ENCODE measurements around the gene KCNK4.
"Not testable (repeated sequence)": the region's sequence is repeated elsewhere in the genome, so short reads cannot be mapped to it uniquely, and the experiment has no call there.

KCNK4 gene

GRCh38 chr11:64315667-64316526, 24.8 kb downstream of the KCNK4 start:
- peak overlapping the region; percentile 100 for H3K27ac Mint-ChIP-seq
- H3K4me1 Mint-ChIP-seq (ENCODE audit: low read depth) = peaks cover 31% of the 10 kb centered on the region
- H3K9me3 Mint-ChIP-seq; H3K27me3 Mint-ChIP-seq (ENCODE audit: low read depth): not testable (repeated sequence)
- H3K36me3 Mint-ChIP-seq (ENCODE audit: low read depth) = peaks cover 27% of the 10 kb centered on the region
- peak overlapping the region; percentile 87 for H3K4me3 Mint-ChIP-seq

GRCh38 chr11:64316672-64317324, 25.7 kb downstream of the KCNK4 start:
- H3K4me3 Mint-ChIP-seq = peak overlapping the region; percentile 87
- H3K36me3 Mint-ChIP-seq (ENCODE audit: low read depth) = peaks cover 32% of the 10 kb centered on the region
- H3K4me1 Mint-ChIP-seq (ENCODE audit: low read depth) = peaks cover 34% of the 10 kb centered on the region
- H3K9me3 Mint-ChIP-seq = no peaks in the 10 kb centered on the region
- peak overlapping the region; percentile 100 for H3K27ac Mint-ChIP-seq
- no peaks in the 10 kb centered on the region for H3K27me3 Mint-ChIP-seq (ENCODE audit: low read depth)

GRCh38 chr11:64317325-64317960, 26.3 kb downstream of the KCNK4 start, which contains the start of gene TRMT112:
Gene TRMT112 (minus strand): TSS chr11:64317559. CDS start chr11:64317526, 33 bp downstream.
- Mint-ChIP-seq H3K4me1 (ENCODE audit: low read depth) (peaks cover 31% of the 10 kb centered on the region), H3K36me3 (ENCODE audit: low read depth) (peaks cover 34% of the 10 kb centered on the region)

GRCh38 chr11:64317961-64318765, 27.1 kb downstream of the KCNK4 start, which contains the start of gene PRDX5:
Gene PRDX5 (plus strand): TSS chr11:64318121. CDS start chr11:64318216, 95 bp downstream.
- Mint-ChIP-seq H3K27me3 (ENCODE audit: low read depth) (no peaks in the 10 kb centered on the region), H3K4me3 (peak within 1 kb of the TSS; percentile 87), H3K9me3 (no peaks in the 10 kb centered on the region), H3K36me3 (ENCODE audit: low read depth) (peaks cover 28% of the 10 kb centered on the region), H3K27ac (peak within 1 kb of the TSS; percentile 100), H3K4me1 (ENCODE audit: low read depth) (peaks cover 24% of the 10 kb centered on the region)

More at GRCh38 chr11:64317325-64317960, 26.3 kb downstream of the KCNK4 start, which contains the start of gene TRMT112:
- Mint-ChIP-seq H3K4me3 (peak within 1 kb of the TSS; percentile 87), H3K27me3 (ENCODE audit: low read depth) (no peaks in the 10 kb centered on the region), H3K27ac (peak within 1 kb of the TSS; percentile 100), H3K9me3 (no peaks in the 10 kb centered on the region)

GRCh38 chr11:64318766-64319761, 28.0 kb downstream of the KCNK4 start:
- H3K4me1 Mint-ChIP-seq (ENCODE audit: low read depth) = peaks cover 22% of the 10 kb centered on the region
- peaks cover 27% of the 10 kb centered on the region for H3K36me3 Mint-ChIP-seq (ENCODE audit: low read depth)
- H3K9me3 Mint-ChIP-seq = no peaks in the 10 kb centered on the region
- H3K27me3 Mint-ChIP-seq (ENCODE audit: low read depth) = no peaks in the 10 kb centered on the region
- peak overlapping the region; percentile 100 for H3K27ac Mint-ChIP-seq
- H3K4me3 Mint-ChIP-seq = peak overlapping the region; percentile 87

- no peaks in the 10 kb centered on the region for H3K9me3 Mint-ChIP-seq
- H3K27ac Mint-ChIP-seq = peak overlapping the region; percentile 13
- no peaks in the 10 kb centered on the region for H3K27me3 Mint-ChIP-seq (ENCODE audit: low read depth)
- H3K4me3 Mint-ChIP-seq = no peak overlapping the region
- peaks cover 23% of the 10 kb centered on the region for H3K36me3 Mint-ChIP-seq (ENCODE audit: low read depth)
- peaks cover 22% of the 10 kb centered on the region for H3K4me1 Mint-ChIP-seq (ENCODE audit: low read depth)
Observed at GRCh38 chr11:64320556-64320955, 29.5 kb downstream of the KCNK4 start.

- Mint-ChIP-seq H3K4me1 (ENCODE audit: low read depth) (peaks cover 22% of the 10 kb centered on the region), H3K27ac (peak overlapping the region; percentile 35), H3K27me3 (ENCODE audit: low read depth) (no peaks in the 10 kb centered on the region), H3K9me3 (no peaks in the 10 kb centered on the region), H3K4me3 (no peak overlapping the region), H3K36me3 (ENCODE audit: low read depth) (peaks cover 23% of the 10 kb centered on the region)
Observed at GRCh38 chr11:64321026-64321425, 29.9 kb downstream of the KCNK4 start.

GRCh38 chr11:64321533-64321932, 30.4 kb downstream of the KCNK4 start:
- Mint-ChIP-seq H3K27ac (no peak overlapping the region), H3K9me3 (no peaks in the 10 kb centered on the region), H3K27me3 (ENCODE audit: low read depth) (no peaks in the 10 kb centered on the region), H3K4me3 (no peak overlapping the region), H3K4me1 (ENCODE audit: low read depth) (peaks cover 18% of the 10 kb centered on the region), H3K36me3 (ENCODE audit: low read depth) (peaks cover 21% of the 10 kb centered on the region)

- Mint-ChIP-seq H3K27me3 (ENCODE audit: low read depth) (no peaks in the 10 kb centered on the region), H3K9me3 (no peaks in the 10 kb centered on the region), H3K27ac (no peak overlapping the region), H3K36me3 (ENCODE audit: low read depth) (peaks cover 17% of the 10 kb centered on the region), H3K4me3 (no peak overlapping the region), H3K4me1 (ENCODE audit: low read depth) (peaks cover 9% of the 10 kb centered on the region)
Observed at GRCh38 chr11:64322925-64323260, 31.8 kb downstream of the KCNK4 start.

- Mint-ChIP-seq H3K4me3 (no peak overlapping the region), H3K9me3 (no peaks in the 10 kb centered on the region), H3K4me1 (ENCODE audit: low read depth) (peaks cover 9% of the 10 kb centered on the region), H3K36me3 (ENCODE audit: low read depth) (peaks cover 17% of the 10 kb centered on the region), H3K27me3 (ENCODE audit: low read depth) (no peaks in the 10 kb centered on the region), H3K27ac (no peak overlapping the region)
Observed at GRCh38 chr11:64323373-64323772, 32.3 kb downstream of the KCNK4 start.

GRCh38 chr11:64323984-64324383, 32.9 kb downstream of the KCNK4 start:
- H3K27ac Mint-ChIP-seq, H3K9me3 Mint-ChIP-seq: not testable (repeated sequence)

GRCh38 chr11:64324692-64325469, 33.8 kb downstream of the KCNK4 start:
- Mint-ChIP-seq H3K9me3 (no peaks in the 10 kb centered on the region), H3K4me1 (ENCODE audit: low read depth) (peaks cover 4% of the 10 kb centered on the region), H3K36me3 (ENCODE audit: low read depth) (peaks cover 13% of the 10 kb centered on the region), H3K27ac (no peak overlapping the region), H3K27me3 (ENCODE audit: low read depth) (no peaks in the 10 kb centered on the region), H3K4me3 (no peak overlapping the region)

More at GRCh38 chr11:64323984-64324383, 32.9 kb downstream of the KCNK4 start:
- H3K27me3 Mint-ChIP-seq (ENCODE audit: low read depth); H3K4me3 Mint-ChIP-seq; H3K4me1 Mint-ChIP-seq (ENCODE audit: low read depth): not testable (repeated sequence)
- H3K36me3 Mint-ChIP-seq (ENCODE audit: low read depth) = peaks cover 17% of the 10 kb centered on the region

Measured in T-helper 1 cell treated with Interleukin-12 subunit alpha and Interleukin-12 subunit beta and Interleukin-4 antibody, amounts not matched to agents 30 μg/mL and 1 μg/mL, for 36 hours (primary cell).